ENCODE data around the gene GMDS. TPM values are rescaled to one million over a fixed set of nuclear protein-coding genes. Genes with fewer than 3 reads are reported as not detected.

The GMDS gene
- total RNA-seq, 4 donors from 2014 or later = 9.5 to 32.8 (median 22.4) TPM

GRCh38 chr6:1781817-1782184 is 463.6 kb downstream of the GMDS start:
- TF ChIP-seq CTCF (IDR thresholded peaks at IDR 0.05) = no peak
- TF ChIP-seq POLR2A (IDR thresholded peaks at IDR 0.05) = no peak
- Histone ChIP-seq H3K27me3 (no peaks in the 10 kb centered on the region), H3K4me3 (replicated peaks in 1 of 3) (no peak overlapping the region), H3K9me3 (no peaks in the 10 kb centered on the region), H3K36me3 (no peaks in the 10 kb centered on the region), H3K4me1 (peaks cover 10 to 11% of the 10 kb centered on the region in 2 donors), H3K27ac (no peak overlapping the region)
- intact Hi-C loops (cut with DNase I) = no loop called here
- DNase-seq = no peak
- WGBS, 2 donors = 93 to 97% methylated on average over 4 of the region's 4 CpGs

DNA sequence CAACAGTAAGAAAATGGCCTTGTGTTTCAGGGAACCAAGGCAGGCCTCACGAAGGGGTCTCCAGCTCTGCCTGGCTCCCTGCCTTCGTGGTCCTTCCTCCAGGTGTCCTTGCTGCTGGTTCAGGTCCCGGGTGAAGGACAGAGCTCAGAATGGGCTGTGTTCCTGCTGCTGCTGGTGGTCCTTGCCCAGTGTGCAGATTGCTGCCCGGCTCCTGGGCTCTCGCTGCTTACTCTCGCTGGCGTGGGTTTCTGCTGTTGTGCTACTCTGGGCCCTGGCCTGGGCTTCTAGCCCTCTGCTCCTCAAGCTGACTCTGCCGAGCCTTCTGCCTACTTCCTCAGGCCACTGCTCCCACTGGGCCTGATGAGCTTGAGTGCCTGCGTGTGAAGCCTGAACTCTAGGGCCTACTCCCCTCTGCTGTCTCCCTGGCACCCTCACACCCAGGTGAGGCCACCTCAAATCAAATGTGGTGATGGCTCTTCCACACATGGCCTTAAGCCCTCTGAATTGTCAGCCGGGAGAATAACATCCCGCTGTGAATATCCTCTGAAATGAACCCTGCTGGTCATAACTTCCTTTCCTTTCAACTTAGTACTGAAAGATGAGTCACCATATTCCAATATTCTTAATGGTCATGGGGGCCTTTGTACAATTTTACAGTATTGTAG is 464.1 kb downstream of the GMDS start:
- Histone ChIP-seq H3K4me1 (peaks cover 10 to 11% of the 10 kb centered on the region in 2 donors), H3K27ac (no peak overlapping the region)

DNA sequence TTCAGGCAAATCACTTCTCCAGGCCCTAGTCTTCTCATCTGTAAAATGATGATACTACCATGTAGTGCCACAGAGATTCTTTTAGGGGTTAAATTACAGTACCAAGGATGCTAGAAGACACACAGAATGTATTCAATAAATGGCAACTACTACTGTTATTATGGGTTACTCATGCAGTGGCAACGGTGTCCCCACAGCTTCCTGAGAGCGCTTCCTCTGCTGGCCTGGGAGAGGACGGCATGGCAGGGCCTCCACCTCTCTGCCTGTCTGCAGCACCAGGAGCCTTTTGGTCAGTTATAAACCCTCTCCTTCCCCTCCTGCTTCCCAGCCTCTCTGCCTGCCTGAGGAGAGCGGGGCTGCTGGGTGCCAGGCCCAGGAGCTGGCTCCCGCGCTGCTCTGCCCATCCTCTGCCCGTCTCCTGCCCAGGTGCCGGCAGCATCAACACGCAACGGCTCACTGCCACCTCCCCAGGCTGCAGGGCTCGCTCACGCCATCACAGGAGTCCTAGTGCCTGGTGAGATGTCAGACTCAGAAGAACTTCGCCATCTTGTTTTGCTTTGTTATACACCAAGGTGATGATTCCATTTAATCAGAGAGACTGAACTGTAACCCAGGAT is 465.0 kb downstream of the GMDS start:
- TF ChIP-seq CTCF (IDR thresholded peaks at IDR 0.05) = no peak
- no peak for TF ChIP-seq POLR2A (IDR thresholded peaks at IDR 0.05)
- no peaks in the 10 kb centered on the region for H3K9me3 ChIP-seq
- intact Hi-C loops (cut with DNase I) = no loop called here
- H3K4me1 ChIP-seq = peaks cover 10 to 11% of the 10 kb centered on the region in 2 donors
- no peaks in the 10 kb centered on the region for H3K27me3 ChIP-seq
- no peak overlapping the region for H3K4me3 ChIP-seq (replicated peaks in 1 of 3)
- H3K27ac ChIP-seq = no peak overlapping the region
- no peaks in the 10 kb centered on the region for H3K36me3 ChIP-seq
- 94 to 95% methylated on average over 13 of the region's 13 CpGs for WGBS, 2 donors
- DNase-seq = no peak

More for the DNA sequence above, 464.1 kb downstream of the GMDS start:
- no peaks in the 10 kb centered on the region for H3K36me3 ChIP-seq
- no peak overlapping the region for H3K4me3 ChIP-seq (replicated peaks in 1 of 3)
- TF ChIP-seq POLR2A (IDR thresholded peaks at IDR 0.05) (no peak), CTCF (IDR thresholded peaks at IDR 0.05) (no peak)
- WGBS, 2 donors = 88 to 94% methylated on average over 6 to 11 of the region's 11 CpGs
- no peak for DNase-seq
- H3K27me3 ChIP-seq = no peaks in the 10 kb centered on the region
- no peaks in the 10 kb centered on the region for H3K9me3 ChIP-seq
- intact Hi-C loops (cut with DNase I) = no loop called here

- Histone ChIP-seq H3K4me1 (peaks cover 10 to 11% of the 10 kb centered on the region in 2 donors), H3K27ac (peak overlapping the region; percentile 29 to 70 (median 36)), H3K36me3 (no peaks in the 10 kb centered on the region), H3K4me3 (replicated peaks in 1 of 3) (no peak overlapping the region), H3K27me3 (no peaks in the 10 kb centered on the region), H3K9me3 (no peaks in the 10 kb centered on the region)
- 57 to 59% methylated on average over 10 of the region's 10 CpGs for WGBS, 2 donors
- TF ChIP-seq CTCF (IDR thresholded peaks at IDR 0.05) (no peak), POLR2A (IDR thresholded peaks at IDR 0.05) (peak in 1 of 2 donors; percentile 25)
- intact Hi-C loops (cut with DNase I) = no loop called here
- peak; percentile 40 to 61 for DNase-seq
Observed at GRCh38 chr6:1778686-1779235, 466.6 kb downstream of the GMDS start.
